Colonic mucosa (tissue), 4 donors: ENCODE measurements around the gene MRPS27. TPM values are rescaled to one million over a fixed set of nuclear protein-coding genes. Genes with fewer than 3 reads are reported as not detected.

ENCODE experiments used
- DNase-seq: peaks from one replicate; pipeline ENCODE4 v3.0.0-alpha.2; 2020
- H3K27ac ChIP-seq: fragments of 200-600 bp; one replicate; pipeline ENCODE4 v1.8.0; 2021
- H3K27me3 ChIP-seq: fragments of 200-600 bp; one replicate; pipeline ENCODE4 v1.8.0; 2021
- H3K36me3 ChIP-seq: fragments of 200-600 bp; one replicate; pipeline ENCODE4 v1.8.0; 2021
- H3K4me1 ChIP-seq: fragments of 200-600 bp; one replicate; pipeline ENCODE4 v1.8.0; 2021; ENCODE audit warnings: mild to moderate bottlenecking
- H3K4me3 ChIP-seq: fragments of 200-600 bp; one replicate; pipeline ENCODE4 v1.8.0; 2021
- H3K9ac ChIP-seq, 2 donors: one replicate each; pipeline ENCODE4 v1.7.0; 2013; ENCODE audit warnings: control low read depth in 2 of 2, low read depth in 2 of 2, low read length in 2 of 2
- H3K9me3 ChIP-seq: fragments of 200-600 bp; one replicate; pipeline ENCODE4 v1.8.0; 2021
- intact Hi-C: fragments of 100-400 bp; cut with DNase I; formaldehyde crosslinking; loops from one replicate; pipeline ENCODE4 v1.14.1; 2022
- total RNA-seq, 2 donors: library from RNA; stranded (reverse); fragmentation: NEBNext Ultra II Directional in 1 of 2; extraction: Animal tissue kit (Norgen Biotek cat#: 25700) in 1 of 2; gene quantifications; one replicate each; pipeline ENCODE4 v1.2.1, GENCODE V29; 2021
- TF ChIP-seq, protein P1 (sequence below): fragments of 200-600 bp; IDR thresholded peaks from one replicate; pipeline ENCODE4 v1.8.0; 2022; ENCODE audit warnings: antibody characterized with exemption, mild to moderate bottlenecking
- donor health status: healthy.
- donor health status: DM: no; HTN: no; CAD: no.
- donor health status: DM: no; HTN: no; CAD: no.

MRPS27 gene
- total RNA-seq, 2 donors from 2014 or later = 46.3 to 56.6 TPM

DNA sequence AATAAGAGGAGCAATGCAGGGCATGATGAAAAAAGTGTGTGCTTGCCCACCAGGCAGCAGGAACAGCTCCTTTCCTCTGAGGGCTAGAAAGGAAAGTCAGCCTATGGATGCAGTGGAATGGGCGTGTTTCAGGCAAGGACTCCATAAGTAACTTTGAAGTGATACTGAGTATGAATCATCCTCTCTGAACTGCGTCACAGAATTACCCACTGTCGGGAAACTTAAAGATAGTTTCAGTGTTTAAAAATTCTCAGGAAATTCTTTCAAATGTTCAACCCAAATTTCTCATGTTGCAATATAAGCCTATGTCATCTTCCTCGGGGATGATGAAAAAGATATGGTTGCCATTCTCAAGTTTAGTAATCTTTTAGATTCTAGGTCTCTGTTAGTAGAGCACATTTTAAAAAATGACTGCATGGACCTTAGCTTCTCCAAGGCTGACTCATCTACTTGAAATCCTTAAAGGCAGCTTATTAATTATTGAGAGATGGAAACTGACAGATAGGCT, 27.8 kb upstream of the MRPS27 start:
- no peak overlapping the region for H3K4me3 ChIP-seq
- H3K9ac ChIP-seq = no peak overlapping the region
- DNase-seq = no peak
- H3K27ac ChIP-seq = no peak overlapping the region
- H3K9me3 ChIP-seq = no peaks in the 10 kb centered on the region
- TF ChIP-seq, protein P1, sequence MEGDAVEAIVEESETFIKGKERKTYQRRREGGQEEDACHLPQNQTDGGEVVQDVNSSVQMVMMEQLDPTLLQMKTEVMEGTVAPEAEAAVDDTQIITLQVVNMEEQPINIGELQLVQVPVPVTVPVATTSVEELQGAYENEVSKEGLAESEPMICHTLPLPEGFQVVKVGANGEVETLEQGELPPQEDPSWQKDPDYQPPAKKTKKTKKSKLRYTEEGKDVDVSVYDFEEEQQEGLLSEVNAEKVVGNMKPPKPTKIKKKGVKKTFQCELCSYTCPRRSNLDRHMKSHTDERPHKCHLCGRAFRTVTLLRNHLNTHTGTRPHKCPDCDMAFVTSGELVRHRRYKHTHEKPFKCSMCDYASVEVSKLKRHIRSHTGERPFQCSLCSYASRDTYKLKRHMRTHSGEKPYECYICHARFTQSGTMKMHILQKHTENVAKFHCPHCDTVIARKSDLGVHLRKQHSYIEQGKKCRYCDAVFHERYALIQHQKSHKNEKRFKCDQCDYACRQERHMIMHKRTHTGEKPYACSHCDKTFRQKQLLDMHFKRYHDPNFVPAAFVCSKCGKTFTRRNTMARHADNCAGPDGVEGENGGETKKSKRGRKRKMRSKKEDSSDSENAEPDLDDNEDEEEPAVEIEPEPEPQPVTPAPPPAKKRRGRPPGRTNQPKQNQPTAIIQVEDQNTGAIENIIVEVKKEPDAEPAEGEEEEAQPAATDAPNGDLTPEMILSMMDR = no peak
- H3K27me3 ChIP-seq = no peaks in the 10 kb centered on the region
- no peaks in the 10 kb centered on the region for H3K4me1 ChIP-seq
- H3K36me3 ChIP-seq = no peaks in the 10 kb centered on the region
- intact Hi-C loops = no loop called here

DNA sequence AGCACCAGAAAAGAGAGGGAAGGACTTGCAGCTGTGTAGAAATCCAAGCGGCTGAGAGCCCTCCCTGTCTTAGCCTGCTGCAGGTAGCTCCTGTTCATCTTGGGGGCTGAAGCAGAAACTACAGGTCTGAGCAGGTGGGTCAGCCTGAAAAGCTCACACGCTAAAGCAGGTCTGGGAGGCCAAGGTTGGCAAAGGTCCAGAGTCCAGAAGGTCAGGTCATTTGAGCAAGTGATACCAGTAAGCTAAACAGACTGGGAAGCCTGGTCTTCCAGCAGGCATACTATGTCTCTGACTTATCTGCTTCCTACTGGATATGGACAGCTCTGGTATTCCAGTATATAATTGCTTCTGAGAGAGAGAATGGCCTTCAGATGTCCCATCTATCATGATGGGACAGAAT, 26.4 kb upstream of the MRPS27 start:
- intact Hi-C loops = no loop called here

DNA sequence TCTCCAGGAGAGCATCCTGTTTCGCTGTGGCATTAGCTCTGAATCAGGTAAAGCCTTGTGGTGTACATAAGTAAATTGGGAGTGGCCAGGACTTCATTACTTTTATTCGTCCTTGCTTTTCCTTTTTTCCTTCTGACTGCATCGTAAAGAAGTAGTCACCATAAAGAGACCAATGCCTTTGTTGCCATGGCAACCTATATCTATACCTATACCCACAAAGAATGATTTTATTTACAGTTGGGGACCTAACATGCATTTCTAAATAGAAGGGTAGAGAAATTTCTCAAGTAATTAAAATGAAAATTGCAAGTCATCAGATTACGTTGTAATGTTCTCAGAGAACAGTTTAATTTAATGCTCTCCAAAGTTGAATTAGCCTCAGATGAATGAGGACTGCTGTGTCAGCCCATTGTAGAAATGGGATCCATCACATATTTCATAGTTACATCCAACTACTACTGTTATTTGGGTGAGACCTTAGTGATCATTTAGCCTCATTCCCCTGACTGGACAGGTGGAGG, 18.7 kb upstream of the MRPS27 start:
- H3K9ac ChIP-seq = no peak overlapping the region
- no peaks in the 10 kb centered on the region for H3K9me3 ChIP-seq
- no peaks in the 10 kb centered on the region for H3K27me3 ChIP-seq
- DNase-seq = no peak
- H3K27ac ChIP-seq = no peak overlapping the region
- TF ChIP-seq, protein P1 = no peak
- intact Hi-C loops = no loop called here
- no peak overlapping the region for H3K4me3 ChIP-seq
- H3K4me1 ChIP-seq = no peaks in the 10 kb centered on the region
- no peaks in the 10 kb centered on the region for H3K36me3 ChIP-seq

More for the DNA sequence above, 26.4 kb upstream of the MRPS27 start:
- H3K9me3 ChIP-seq = no peaks in the 10 kb centered on the region
- H3K36me3 ChIP-seq = no peaks in the 10 kb centered on the region
- no peak for DNase-seq
- H3K4me1 ChIP-seq = no peaks in the 10 kb centered on the region
- no peak overlapping the region for H3K27ac ChIP-seq
- H3K27me3 ChIP-seq = no peaks in the 10 kb centered on the region
- no peak overlapping the region for H3K9ac ChIP-seq
- TF ChIP-seq, protein P1 = no peak
- H3K4me3 ChIP-seq = no peak overlapping the region

DNA sequence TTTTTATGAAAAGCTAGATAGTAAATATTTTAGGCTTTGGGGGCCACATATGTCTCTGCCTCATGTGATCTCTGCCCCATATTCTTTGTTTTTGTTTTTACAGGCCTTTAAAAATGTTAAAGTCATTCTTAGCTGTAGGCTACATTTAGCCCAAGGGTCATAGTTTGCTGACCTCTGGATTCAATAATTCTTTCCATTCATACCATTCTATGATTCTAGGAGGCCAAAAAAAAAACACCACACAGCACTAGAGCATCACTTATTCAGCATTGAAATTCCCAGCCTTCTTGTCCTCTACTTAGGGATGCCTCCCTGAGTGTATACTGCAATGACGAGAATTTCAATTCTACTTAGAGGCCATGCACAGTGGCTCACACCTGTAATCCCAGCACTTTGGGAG, 17.1 kb upstream of the MRPS27 start:
- Histone ChIP-seq H3K4me3 (no peak overlapping the region), H3K9me3 (no peaks in the 10 kb centered on the region), H3K4me1 (no peaks in the 10 kb centered on the region), H3K27ac (no peak overlapping the region), H3K9ac (no peak overlapping the region), H3K36me3 (no peaks in the 10 kb centered on the region), H3K27me3 (no peaks in the 10 kb centered on the region)
- intact Hi-C loops = no loop called here
- DNase-seq = no peak
- TF ChIP-seq, protein P1 = no peak

DNA sequence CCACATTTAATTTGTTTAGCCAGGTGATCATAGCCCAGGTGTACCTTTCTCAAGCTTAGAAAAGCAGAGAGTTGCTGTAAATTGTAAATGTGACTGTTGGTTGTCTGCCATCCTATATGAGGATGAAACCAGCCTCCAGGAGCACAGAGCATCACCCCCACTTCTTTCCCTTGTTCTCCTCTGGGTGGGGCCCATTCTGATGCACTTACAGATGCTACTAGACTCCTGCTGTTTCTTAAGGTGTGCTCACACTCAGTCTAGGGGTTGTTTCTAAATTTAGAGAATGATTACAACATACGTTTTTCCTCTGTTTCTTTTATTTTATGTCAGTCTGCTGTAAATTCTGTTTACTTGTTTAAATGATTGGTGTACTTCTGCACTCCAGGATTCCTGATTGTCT, 10.7 kb upstream of the MRPS27 start:
- Histone ChIP-seq H3K27me3 (no peaks in the 10 kb centered on the region), H3K27ac (no peak overlapping the region), H3K9ac (no peak overlapping the region), H3K4me1 (no peaks in the 10 kb centered on the region), H3K9me3 (no peaks in the 10 kb centered on the region), H3K4me3 (no peak overlapping the region), H3K36me3 (no peaks in the 10 kb centered on the region)
- TF ChIP-seq, protein P1 = no peak
- intact Hi-C loops = no loop called here
- DNase-seq = no peak
